Activated T-cell treated with anti-CD3 and anti-CD28 coated beads for 4 hours (primary cell): ENCODE results near the gene SHISAL1.

ENCODE experiments used
- DNase-seq: peaks from one replicate; pipeline ENCODE4 v3.0.0-alpha.2; 2020

SHISAL1 gene

GRCh38 chr22:44276041-44276440 lies 36.7 kb downstream of the SHISAL1 start:
- DNase-seq, result no peak

- no peak for DNase-seq
These were observed 37.1 kb downstream of the SHISAL1 start for GRCh38 chr22:44275631-44275995.

- DNase-seq, result no peak
These were observed 37.7 kb downstream of the SHISAL1 start for GRCh38 chr22:44274918-44275630.

GRCh38 chr22:44273175-44273574 lies 39.6 kb downstream of the SHISAL1 start:
- no peak for DNase-seq

GRCh38 chr22:44272401-44272771 lies 40.4 kb downstream of the SHISAL1 start:
- DNase-seq, result no peak

GRCh38 chr22:44271732-44272400 lies 40.9 kb downstream of the SHISAL1 start:
- DNase-seq, result no peak

GRCh38 chr22:44271010-44271500 lies 41.7 kb downstream of the SHISAL1 start:
- DNase-seq, result no peak

GRCh38 chr22:44270556-44270880 lies 42.2 kb downstream of the SHISAL1 start:
- no peak for DNase-seq

- no peak for DNase-seq
These were observed 42.8 kb downstream of the SHISAL1 start for GRCh38 chr22:44269757-44270555.

GRCh38 chr22:44269117-44269498 lies 43.6 kb downstream of the SHISAL1 start:
- DNase-seq, result no peak

- DNase-seq, result no peak
These were observed 44.2 kb downstream of the SHISAL1 start for GRCh38 chr22:44268431-44269116.

- DNase-seq, result no peak
These were observed 44.9 kb downstream of the SHISAL1 start for GRCh38 chr22:44267856-44268255.

GRCh38 chr22:44266796-44267760 lies 45.7 kb downstream of the SHISAL1 start:
- no peak for DNase-seq

- no peak for DNase-seq
These were observed 49.2 kb downstream of the SHISAL1 start for GRCh38 chr22:44263547-44263946.

- no peak for DNase-seq
These were observed 50.7 kb downstream of the SHISAL1 start for GRCh38 chr22:44261861-44262595.

- DNase-seq, result no peak
These were observed 51.4 kb downstream of the SHISAL1 start for GRCh38 chr22:44261164-44261860.

- DNase-seq, result no peak
These were observed 52.3 kb downstream of the SHISAL1 start for GRCh38 chr22:44260216-44261035.

- DNase-seq, result no peak
These were observed 53.2 kb downstream of the SHISAL1 start for GRCh38 chr22:44259366-44260215.
